Endothelial cell (in vitro differentiated cells): ENCODE measurements around the gene DNASE1. TPM values are rescaled to one million over a fixed set of nuclear protein-coding genes. Genes with fewer than 3 reads are reported as not detected.

Experiments
- DNase-seq: peaks from one replicate; pipeline ENCODE4 v3.0.0; 2021; ENCODE audit warnings: low spot score
- H3K27ac Mint-ChIP-seq: one replicate; pipeline ENCODE4 v1.8.0; 2021; ENCODE audit warnings: mixed read lengths, inconsistent platforms; ENCODE audit not compliant: unreplicated experiment
- H3K27me3 Mint-ChIP-seq: one replicate; pipeline ENCODE4 v1.8.0; 2021; ENCODE audit warnings: mild to moderate bottlenecking, moderate library complexity, mixed read lengths, inconsistent platforms; ENCODE audit not compliant: unreplicated experiment
- H3K36me3 Mint-ChIP-seq: one replicate; pipeline ENCODE4 v1.8.0; 2021; ENCODE audit warnings: mild to moderate bottlenecking, low read depth, mixed read lengths, inconsistent platforms; ENCODE audit not compliant: unreplicated experiment
- H3K4me1 Mint-ChIP-seq: one replicate; pipeline ENCODE4 v1.8.0; 2021; ENCODE audit warnings: mild to moderate bottlenecking, mixed read lengths, inconsistent platforms; ENCODE audit not compliant: unreplicated experiment
- H3K4me3 Mint-ChIP-seq: one replicate; pipeline ENCODE4 v1.8.0; 2021; ENCODE audit warnings: mild to moderate bottlenecking, mixed read lengths, inconsistent platforms; ENCODE audit not compliant: unreplicated experiment
- H3K9me3 Mint-ChIP-seq: one replicate; pipeline ENCODE4 v1.8.0; 2021; ENCODE audit warnings: mixed read lengths, inconsistent platforms; ENCODE audit not compliant: unreplicated experiment
- CTCF ChIP-seq: fragments of 200-600 bp; sonication (generic); IDR thresholded peaks from one replicate; pipeline ENCODE4 v1.5.0; 2021; ENCODE audit warnings: antibody characterized with exemption; ENCODE audit not compliant: unreplicated experiment
- total RNA-seq: library from RNA; stranded (reverse); fragmentation: NEBNext Ultra II Directional; extraction: Animal tissue kit (Norgen Biotek cat#: 25700); gene quantifications from one replicate; pipeline ENCODE4 v1.2.1, GENCODE V29; 2021; ENCODE audit not compliant: unreplicated experiment

DNASE1 gene
- total RNA-seq, 1 donor from 2014 or later: 33.9 TPM

DNA sequence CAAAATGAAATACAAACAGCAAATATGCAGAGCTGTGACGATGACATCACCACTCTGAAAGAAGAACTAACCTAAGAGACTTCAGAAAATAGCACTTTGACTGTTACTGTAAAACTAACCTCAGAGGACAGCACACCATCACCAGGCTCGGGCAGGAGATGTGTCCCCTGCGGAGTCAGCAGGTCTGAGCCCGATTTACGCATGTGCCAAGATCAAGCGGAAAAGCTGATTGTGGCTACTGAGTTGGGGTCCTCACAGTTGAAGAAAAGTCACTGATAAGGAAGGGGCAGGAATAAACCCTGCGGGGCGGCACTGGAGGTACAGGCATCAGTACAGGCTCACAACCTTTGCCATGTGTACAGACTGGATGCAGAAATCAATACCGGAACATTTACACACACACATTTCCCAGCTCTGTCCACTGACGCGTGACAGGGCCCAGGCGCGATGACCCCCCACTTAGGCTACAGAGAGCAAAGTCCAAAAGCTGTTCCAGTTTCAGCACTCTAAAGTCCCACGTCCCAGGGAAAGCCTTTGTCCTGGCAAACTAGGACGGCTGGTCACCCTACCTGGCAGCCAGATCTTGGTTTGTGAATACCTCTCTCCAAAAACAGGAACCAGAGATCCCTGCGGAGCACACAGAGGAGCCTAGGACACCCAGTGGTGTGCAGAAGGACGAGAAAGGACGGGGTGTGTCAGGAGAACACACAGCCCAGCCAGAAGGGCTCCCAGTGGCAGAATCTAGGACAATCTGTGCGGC, 41.3 kb downstream of the DNASE1 start:
- Mint-ChIP-seq H3K4me3 (no peak overlapping the region), H3K36me3 (peaks cover 4% of the 10 kb centered on the region), H3K9me3 (no peaks in the 10 kb centered on the region), H3K4me1 (peaks cover under 1% of the 10 kb centered on the region), H3K27me3 (peaks cover 2% of the 10 kb centered on the region), H3K27ac (no peak overlapping the region)
- no peak for DNase-seq
- TF ChIP-seq CTCF: no peak

GRCh38 chr16:3696425-3697218, 42.1 kb downstream of the DNASE1 start:
- Mint-ChIP-seq H3K36me3 (peaks cover 4% of the 10 kb centered on the region), H3K27ac (no peak overlapping the region), H3K27me3 (peaks cover 2% of the 10 kb centered on the region), H3K4me3 (no peak overlapping the region), H3K4me1 (no peaks in the 10 kb centered on the region), H3K9me3 (no peaks in the 10 kb centered on the region)
- TF ChIP-seq CTCF: no peak
- DNase-seq: no peak

- H3K9me3 Mint-ChIP-seq: no peaks in the 10 kb centered on the region
- no peak overlapping the region for H3K27ac Mint-ChIP-seq
- H3K4me1 Mint-ChIP-seq: no peaks in the 10 kb centered on the region
- DNase-seq: no peak
- TF ChIP-seq CTCF: no peak
- H3K27me3 Mint-ChIP-seq: peaks cover 2% of the 10 kb centered on the region
- H3K4me3 Mint-ChIP-seq: no peak overlapping the region
- peaks cover 4% of the 10 kb centered on the region for H3K36me3 Mint-ChIP-seq
These were observed 44.5 kb downstream of the DNASE1 start for GRCh38 chr16:3698941-3699340.

DNA sequence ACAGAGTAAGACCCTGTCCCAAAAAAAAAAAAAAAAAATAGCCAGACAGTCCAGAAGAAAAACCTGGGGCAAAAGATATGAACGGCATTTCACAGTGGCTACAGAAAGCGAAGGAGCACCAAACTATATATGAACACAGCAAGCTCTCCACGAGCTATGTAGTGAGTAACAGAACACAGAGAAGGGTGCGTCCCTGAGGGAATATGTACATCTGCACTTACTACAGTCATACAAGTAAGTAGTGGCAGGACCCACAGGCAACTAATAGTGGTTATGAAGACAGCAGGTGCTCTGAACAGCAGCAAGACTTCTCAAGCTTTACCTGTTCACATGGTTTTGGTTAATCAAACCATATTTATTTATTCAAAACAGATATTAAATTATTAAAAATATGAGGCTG, 47.0 kb downstream of the DNASE1 start:
- DNase-seq: no peak
- TF ChIP-seq CTCF: no peak
- H3K27ac Mint-ChIP-seq: no peak overlapping the region
- H3K36me3 Mint-ChIP-seq: no peaks in the 10 kb centered on the region
- H3K4me1 Mint-ChIP-seq: no peaks in the 10 kb centered on the region
- no peak overlapping the region for H3K4me3 Mint-ChIP-seq
- no peaks in the 10 kb centered on the region for H3K9me3 Mint-ChIP-seq
- H3K27me3 Mint-ChIP-seq: peaks cover 6% of the 10 kb centered on the region

GRCh38 chr16:3702082-3702481, 47.6 kb downstream of the DNASE1 start:
- DNase-seq: no peak
- Mint-ChIP-seq H3K4me1 (no peaks in the 10 kb centered on the region), H3K36me3 (no peaks in the 10 kb centered on the region), H3K9me3 (no peaks in the 10 kb centered on the region), H3K4me3 (no peak overlapping the region), H3K27me3 (peaks cover 6% of the 10 kb centered on the region), H3K27ac (peak overlapping the region; percentile 17)
- TF ChIP-seq CTCF: no peak
